DMS53 (cell line): ENCODE measurements around the gene SIX1.
A peak's percentile ranks its signal among the peaks of the same experiment; 100 is the strongest.

ENCODE experiments used
- DNase-seq: peaks from one replicate; lab custom pipeline; 2025; lab: John Stamatoyannopoulos, UW

Gene SIX1

DNA sequence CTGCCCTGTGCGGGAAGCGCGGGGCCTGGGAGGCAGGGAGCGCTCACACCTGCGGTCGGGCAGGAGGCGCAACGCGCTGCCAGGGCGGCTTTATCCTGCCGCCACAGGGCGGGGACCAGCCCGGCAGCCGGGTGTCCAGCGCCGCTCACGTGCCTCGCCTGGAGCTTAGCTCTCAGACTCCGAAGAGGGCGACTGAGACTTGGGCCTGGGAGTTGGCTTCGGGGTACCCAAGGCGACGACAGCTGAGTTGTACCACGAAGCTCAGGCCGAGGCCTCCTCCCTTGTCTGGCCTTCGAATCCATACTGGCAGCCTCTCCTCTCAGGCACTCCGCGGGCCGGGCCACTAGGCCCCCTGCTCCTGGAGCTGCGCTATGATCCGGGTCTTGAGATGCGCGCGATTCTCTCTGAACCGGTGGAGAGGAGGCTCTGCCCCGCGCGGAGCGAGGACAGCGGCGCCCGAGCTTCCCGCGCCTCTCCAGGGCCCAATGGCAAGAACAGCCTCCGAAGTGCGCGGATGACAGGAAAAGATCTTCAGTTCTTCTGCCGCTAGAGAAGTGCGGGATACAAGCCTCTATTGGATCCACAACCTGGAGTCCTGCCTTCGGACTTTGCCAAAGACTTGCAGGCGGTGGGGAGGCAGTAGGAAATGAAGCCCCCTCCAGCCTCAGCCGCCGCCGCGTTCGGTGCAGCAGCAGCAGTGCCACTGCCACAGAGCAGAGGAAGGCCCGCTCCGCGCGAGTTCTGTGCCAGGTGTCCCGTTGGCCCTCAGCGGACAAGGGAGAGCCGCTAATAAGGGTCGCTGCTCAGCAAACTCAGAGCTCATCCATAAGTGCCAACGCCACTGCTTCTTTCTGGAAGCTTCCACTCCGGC, 6.8 kb downstream of the SIX1 start:
- DNase-seq, result no peak

DNA sequence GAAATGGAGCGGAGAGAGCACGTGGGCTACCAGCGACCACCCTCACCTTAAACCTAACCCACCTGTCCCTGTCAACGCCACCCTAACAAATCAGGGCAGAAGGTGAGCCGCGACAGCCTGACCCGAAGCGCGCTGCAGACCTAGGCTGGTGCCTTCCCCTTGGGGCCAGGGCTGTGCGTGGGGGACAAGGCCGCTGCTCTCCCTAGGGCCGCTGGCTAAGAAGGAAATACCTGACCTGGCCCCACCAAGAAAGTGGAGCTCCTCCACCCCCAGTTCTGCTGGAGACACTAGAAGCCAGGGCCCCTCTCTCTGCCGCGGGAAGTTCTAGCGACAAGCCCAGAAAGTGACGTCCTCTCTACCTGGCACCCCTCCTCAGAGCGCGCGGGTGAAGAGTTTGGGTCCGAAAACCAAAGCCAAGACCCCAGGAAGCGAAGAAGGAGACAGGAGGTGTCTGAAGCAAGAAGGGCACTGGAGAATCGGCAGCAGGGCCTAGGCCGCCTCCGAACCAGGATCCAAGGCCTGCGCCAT, 7.5 kb downstream of the SIX1 start:
- DNase-seq, result no peak

DNA sequence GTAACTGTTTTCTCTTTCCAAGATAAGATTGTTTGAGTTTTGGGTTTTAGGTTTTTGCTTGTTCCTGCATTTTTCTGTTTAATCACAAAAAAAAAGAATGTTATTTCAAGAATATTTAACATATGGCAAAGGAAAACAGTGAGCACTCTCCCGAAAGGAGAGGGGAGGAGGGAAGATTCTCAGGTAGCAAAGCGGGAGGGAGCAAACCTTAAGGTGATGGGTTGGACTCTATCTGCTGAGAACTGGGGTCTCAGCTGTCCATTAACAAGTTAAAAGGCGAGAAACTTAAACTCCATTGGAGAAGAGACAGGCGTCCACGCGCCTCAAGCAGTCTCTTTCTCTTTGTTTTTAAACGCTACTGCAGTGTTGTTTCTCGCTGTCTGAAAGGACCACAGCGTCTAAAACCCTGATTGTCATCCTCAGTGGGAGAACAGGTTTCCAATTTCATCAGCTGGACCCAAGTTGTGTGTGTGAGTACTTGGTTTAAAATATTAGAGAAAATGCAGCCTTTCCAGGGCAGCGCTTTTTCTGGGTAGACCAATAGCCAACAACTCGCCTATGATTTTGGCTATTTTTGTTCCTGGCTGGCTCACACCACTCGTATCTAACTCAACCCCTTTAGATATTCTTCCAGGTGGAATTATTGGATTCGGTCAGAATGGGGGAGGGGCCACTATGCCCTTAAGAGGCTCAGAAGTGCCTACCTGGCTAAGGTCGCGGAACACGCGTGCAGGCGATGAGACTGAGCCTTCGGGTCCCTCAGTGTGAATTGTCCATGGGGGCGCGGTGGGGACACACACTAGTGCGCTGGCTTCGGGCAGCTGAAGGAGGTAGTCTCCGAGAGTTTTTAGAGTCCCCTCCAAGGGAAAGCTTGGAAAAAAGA, 8.2 kb downstream of the SIX1 start:
- DNase-seq, result no peak

DNA sequence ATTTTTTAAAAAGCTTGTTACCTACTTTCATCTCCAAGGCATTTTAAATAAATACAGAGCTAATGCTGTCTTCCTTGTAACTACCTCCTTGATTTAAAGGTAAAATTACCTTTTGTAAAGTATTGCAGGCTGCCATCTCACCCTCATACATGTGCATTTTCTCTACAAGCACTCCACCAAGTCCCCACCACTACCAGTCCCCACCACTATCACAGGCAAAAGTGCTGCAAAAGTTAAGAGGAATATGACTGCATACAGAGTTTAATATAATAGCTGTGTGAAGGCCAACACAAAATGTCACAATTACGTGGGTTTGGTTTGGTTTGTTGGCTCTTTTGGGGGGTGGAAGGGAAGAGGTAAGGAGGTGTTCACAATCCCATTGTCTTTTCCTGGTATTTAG, 9.6 kb downstream of the SIX1 start:
- DNase-seq, result no peak

DNA sequence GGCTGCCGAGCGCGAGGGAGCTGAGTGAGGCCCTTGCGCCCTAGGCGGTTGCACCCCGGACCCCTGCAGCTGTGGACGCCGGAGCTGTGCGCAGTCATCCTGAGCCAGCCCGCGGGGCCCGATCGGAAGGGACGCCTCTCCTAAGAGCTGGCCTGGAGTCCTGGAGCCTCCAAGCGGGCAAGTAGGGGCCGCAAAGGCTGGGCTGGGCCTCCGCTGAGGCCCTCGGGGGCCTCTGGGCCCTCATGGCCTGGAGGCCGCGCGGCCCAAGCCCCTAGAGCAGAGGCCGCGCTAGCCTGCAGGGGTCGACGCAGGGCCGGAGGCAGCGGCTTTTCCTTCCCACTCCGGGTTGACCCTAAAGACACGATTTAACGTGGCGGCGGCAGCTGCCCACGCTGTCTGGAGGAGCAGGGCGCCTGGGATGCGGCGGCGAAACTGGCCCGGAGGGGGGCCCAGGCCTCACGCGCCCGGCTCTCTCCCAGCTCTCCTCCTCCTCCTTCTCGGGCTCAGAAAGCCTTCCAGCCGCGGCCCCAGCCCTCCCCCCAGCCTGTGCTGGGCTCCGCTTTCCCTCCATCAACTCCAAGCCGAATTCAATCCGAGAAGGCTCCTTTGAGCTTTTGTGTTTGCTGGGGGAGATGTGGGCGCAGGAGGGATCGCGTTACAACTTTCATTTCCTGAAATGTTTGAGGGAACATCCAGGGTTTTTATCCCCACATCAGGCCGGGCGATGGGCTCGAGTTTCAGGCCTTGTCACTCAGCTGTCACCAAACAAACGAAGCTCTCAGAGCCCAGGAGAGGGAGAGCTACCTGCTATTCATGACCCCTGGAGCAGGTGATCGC, 11.6 kb downstream of the SIX1 start:
- peak; percentile 35 for DNase-seq

DNA sequence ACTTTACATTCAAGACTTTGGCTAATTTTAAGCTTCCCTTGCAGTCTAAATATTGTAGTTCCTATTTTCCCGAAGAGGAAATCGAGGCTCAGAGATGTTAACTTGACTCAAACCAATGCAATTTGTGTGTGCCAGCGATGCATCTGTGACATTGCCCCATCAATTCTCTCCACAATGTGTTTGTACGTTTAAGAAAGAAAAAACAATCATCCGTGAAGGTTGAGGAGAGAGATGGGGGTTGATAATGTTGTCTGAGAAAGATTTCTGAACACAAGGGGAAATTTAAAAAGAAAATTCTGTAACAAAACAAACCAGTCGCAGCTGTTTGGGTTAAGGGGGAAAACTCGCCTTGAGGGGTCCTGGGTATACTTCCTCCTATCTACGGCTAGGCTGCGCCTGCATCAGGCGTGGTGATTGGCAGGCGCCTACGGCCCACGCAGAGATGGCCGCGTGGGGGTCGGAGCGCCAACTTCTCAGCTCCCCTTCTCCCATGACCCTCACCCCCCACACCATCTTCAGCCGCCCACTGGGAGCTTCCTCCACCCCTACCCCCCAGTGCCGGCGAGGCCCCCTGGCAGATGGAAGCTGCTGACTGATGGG, 12.3 kb downstream of the SIX1 start:
- no peak for DNase-seq

DNA sequence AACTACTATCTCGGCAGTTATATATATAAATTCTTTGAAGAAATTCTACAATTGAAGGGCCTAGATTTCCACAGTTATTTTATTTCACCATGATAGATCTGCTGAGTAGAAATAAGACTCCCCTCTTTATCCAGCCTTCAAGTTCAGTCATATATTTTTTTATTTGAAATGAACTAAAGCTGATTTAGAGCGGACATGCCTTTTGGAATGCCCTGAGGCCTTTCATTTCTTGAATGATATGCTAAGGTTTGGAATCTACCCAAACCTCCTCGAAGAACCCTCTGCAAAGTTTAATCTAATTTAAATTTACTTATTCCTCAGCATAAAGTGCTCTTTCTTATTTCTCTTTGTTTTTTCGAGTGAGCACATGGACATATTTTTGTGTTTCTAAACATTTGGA, 15.1 kb downstream of the SIX1 start:
- no peak for DNase-seq

DNA sequence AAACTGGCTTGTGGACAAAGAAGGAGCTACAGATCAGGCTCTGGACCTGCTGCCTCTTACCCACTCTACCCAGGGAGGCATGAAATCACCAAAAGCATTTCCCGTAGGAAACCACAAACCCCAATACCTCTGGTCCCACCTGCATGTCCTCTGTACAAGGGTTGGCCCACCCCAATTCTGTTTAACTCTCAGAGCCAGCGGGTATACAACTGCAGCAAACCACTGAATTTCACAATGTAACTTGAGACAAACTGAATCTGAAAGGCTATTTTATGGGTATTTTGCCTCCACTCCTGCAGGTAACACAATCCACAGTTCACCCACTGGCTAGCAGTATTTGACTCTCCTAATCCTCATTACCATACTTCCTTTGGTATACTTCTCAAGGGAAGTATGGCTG, 16.5 kb downstream of the SIX1 start:
- no peak for DNase-seq

DNA sequence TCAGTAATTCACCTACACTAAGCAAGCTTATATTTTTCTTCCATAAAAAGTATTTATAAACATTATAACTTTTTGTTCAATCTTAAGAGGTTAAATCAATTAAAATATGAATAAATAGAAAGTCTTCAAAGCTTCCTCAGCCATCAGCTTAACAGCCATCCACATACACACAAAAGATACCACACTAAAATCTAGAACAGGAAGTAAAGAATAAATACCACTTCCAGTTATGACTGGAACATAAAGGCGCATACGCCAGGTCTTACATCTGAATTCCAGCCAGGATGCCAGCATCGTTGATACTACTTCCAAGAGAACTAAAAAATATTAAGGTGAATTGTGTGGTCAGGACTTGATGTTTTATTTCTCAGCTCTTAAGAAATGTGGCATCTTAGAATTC, 17.0 kb downstream of the SIX1 start:
- DNase-seq, result peak; percentile 3

DNA sequence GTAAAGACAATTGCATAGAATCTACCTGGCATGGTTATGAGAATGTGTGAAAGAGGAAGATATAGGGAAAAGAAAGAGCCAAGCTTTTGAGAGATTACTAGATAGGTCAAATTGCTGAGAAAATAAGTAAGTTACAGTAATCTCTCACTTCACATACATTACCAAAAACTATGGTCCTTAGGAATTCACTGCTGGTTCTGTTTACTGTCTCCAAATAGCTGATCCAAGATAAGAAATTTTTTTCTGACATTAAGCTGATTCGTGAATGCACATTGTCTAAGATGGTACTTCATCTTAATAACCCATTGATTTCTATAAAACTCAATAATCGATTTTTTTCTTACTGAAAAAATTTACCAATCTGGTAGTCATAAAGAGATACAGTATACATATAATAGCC, 17.4 kb downstream of the SIX1 start:
- DNase-seq, result no peak

DNA sequence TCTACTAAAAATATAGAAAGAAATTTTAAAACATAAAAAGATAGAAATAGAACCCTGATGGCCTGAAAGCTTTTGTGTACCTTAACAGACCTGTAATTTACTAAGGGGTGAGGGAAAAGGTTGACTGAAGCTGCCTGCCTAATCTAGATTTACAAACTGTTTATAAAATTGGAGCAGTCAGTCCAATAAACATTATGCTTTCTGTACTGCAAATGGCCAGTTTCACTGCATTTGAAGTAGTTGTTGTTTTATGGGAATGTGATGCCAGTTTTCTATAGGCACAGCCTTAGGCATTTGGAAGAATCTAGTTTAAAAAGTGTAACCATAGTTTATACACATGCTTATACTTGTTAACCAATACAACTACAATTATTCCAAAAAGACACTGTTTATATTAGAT, 19.1 kb downstream of the SIX1 start:
- no peak for DNase-seq

DNA sequence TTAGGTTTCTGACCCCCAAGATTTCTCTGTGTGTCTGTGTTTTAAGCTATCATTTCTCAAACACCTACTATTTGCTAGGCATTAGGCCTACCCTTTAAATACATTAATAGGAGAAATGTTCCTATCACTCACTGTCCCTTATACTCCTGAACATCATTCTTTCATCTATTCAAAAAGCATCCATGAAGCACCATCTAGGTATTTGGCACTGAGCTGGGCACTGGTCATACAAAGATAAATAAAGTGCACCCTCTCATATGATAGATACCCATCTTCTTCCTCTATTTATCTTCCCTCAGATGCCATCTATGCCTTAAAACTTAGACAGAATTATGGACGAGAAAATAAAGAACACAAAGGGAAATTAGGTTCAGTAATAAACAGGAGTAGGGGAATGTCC, 20.4 kb downstream of the SIX1 start:
- DNase-seq, result no peak

DNA sequence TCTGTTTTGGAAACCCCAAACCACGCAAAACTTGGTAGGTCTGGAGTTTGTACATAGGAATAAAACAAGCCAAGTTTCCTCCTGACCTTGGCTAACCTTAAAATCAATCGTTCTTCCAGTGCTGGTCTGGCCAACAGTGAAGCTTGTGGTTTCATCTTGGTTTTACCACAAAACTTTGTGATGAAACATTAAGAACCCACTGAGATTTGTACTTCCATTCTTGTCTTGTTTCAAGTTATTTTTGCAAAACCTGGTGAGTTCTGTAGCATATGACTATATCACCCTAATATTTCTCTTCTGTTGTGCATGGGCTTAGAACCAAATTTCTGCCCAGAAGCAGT, 26.4 kb downstream of the SIX1 start:
- no peak for DNase-seq

DNA sequence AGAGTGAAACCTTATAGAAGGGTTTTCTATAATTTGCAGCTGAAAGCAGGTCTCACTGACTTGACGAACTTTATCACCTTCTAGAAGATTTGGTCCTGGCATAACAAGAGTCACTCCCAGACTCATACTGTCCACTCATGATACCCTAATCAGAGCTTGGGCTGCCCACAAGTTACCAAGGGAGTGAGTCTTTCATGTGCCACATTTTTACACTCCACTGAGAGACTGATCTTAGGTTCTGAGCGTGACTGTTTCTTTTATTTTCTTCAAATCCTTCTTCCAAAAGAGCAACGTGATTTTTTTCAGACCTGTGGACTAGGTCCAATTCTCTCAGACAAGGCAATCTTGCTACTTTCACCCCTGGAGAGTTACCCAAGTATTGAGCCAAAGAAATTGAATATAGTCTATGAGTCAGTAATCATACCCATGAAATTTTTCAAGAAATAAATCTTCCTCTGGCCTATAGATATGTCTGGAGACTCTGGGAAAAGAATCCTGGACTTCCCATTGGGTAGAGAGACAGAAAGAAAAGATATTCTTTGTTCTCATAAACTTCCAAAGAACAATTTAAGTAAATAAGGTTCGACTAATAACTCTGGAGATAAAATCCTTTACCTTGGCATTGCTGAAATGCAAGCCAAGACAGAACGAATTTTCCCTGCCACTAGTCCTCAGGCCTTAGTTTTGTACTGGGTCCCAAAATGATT, 26.9 kb downstream of the SIX1 start:
- no peak for DNase-seq

DNA sequence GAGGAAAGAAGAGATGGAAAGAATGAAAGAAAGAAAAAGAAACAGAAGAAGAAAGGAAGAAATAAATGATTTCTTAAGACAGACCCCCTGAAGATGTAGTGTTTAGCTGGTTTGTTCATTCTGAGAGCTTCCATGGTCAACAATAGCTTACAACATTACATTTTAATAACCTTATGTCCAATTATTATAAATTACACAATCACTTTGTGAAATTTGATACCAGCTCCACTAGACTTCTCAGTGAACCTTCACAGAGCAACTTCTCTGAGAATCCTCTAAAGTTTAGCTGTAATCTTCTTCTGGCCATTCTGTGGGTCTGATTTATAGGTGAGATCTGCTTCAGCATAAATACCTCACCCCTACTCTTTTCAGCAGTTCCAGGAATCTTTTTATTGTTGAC, 27.9 kb downstream of the SIX1 start:
- DNase-seq, result peak; percentile 25

DNA sequence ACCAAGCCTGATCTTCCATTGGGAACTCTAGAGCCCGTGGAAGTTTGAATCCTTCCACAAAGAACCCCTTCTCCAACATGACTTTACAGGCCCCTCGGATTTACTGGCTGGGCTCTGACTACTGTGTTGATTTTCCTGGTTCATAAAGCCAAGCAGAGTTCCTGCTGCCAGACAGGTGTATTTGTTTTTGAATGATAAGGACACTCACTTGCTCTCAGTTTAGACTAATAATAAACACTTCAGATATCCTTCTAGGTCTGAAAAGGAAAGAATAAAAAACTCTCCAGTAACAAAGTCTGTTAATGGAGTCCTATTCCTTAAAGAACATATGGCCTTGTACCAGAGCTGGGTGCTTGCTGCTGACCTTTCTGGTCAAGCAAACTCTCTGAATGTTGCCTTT, 31.0 kb downstream of the SIX1 start:
- DNase-seq, result peak; percentile 86

DNA sequence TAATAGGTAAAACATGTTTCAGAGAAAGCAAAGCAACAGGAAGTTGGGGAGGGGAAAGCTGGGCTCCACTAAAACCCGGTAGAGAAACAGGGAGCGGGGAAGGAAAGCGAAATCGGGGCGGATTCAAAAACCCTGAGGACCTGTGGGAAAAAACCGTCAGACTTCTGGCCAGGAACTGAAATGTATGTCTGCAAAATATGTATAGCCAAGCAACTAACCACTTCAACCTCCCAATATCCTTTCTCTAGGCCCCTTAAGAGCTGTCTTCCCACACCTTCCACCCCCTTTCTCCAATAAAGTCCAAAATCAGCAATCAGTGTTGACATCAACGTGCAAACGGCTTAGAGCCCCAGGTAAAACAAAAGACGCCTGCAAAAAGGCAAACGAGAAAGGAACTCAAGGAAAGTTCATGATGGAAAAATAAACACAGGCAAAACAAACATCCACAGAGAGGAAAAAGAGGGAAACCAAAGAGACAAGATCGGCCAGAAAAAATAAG, 32.8 kb downstream of the SIX1 start:
- DNase-seq, result peak; percentile 43

DNA sequence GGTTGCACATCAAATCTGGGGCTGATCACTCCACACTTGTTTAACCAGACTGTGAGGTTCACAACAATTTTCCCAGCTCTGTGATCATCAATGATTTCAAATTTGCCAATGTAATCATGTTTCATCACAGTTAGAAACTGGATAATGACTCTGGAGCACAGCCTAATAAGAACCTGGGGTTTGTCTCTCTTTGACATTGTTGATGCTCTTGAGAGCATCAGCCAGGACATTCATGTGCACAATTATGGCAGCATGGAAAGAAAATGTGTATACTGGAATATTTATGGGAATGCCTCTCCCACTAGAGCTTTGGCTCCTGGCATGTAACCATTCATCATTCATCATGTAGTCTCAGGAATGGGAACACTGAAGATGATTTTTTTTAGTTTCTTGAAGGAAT, 47.0 kb downstream of the SIX1 start:
- no peak for DNase-seq

DNA sequence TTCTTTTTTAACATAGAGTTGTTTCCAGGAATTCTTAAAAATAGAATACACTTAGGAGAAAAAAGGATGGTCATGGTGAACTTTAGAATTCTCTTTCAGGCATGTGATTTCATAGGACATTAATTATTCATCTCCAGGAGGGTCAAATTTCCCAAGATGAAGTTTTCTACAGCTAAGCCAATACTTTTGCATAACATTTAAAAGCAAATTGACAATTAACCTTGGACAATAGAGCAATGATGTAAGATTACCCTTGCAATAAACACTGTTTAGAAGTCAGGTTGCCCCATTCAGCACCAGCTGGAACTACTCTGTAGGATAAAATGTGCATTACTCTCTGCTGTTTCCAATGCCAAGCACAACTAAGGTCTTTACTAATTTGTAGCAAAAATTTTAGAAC, 49.5 kb downstream of the SIX1 start:
- DNase-seq, result no peak

DNA sequence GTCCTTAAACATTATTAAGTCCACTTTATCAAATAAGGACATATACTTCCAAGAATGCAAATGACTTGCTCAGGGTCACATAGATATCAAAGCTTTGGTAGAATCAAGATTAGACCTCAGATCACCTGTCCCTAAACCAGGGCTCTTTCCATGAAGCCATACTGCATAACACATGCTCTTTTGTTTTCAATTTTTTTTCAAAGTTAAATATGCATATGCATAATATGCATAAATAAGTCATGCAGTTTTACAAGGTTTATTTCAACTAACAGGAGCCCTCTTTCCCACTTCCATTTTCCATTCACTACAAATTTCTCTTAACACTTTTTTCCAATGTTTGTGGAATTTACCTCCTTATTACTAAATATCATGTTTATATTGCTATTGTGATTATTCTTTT, 53.1 kb downstream of the SIX1 start:
- no peak for DNase-seq

DNA sequence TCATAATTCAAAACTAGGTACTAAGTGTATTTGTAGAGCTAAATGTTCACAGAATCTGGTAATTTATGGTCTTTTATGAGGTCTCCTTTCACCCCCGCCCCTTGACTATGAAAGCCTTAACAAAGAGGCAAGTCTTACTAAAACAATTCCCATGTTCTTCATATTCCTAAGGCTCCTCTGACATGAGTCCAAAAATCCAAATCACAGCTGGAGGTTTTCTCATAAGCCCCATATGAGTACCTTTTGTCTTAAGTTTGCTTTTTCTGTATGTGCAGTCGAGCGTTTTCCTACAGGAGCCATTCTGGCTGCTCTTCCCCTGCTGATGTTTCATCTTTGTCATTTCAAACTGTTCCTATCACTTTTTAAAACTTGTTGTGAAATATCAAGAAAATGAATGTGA, 55.2 kb downstream of the SIX1 start:
- DNase-seq, result no peak
